ENCODE measurements around the gene FHL5. TPM values are rescaled to one million over a fixed set of nuclear protein-coding genes. Genes with fewer than 3 reads are reported as not detected.

The FHL5 gene
- total RNA-seq, 1 donor from 2014 or later, result 21.4 TPM

GRCh38 chr6:96657344-96657743, 94.4 kb downstream of the FHL5 start:
- H3K4me3 ChIP-seq, result no peak overlapping the region
- no peaks in the 10 kb centered on the region for H3K4me1 ChIP-seq
- no peaks in the 10 kb centered on the region for H3K9me3 ChIP-seq
- intact Hi-C loops (cut with DNase I), result no loop called here
- H3K27me3 ChIP-seq, result no peaks in the 10 kb centered on the region
- no peaks in the 10 kb centered on the region for H3K36me3 ChIP-seq
- H3K27ac ChIP-seq, result no peak overlapping the region
- DNase-seq (ENCODE audit: extremely low spot score in 2 of 2), result no peak
- TF ChIP-seq POLR2AphosphoS5 (IDR thresholded peaks at IDR 0.05; ENCODE audit: insufficient read depth in 1 of 2, low read depth in 1 of 2) (no peak), CTCF (IDR thresholded peaks at IDR 0.05) (no peak), POLR2A (IDR thresholded peaks at IDR 0.05) (no peak)

GRCh38 chr6:96659084-96659845, 96.3 kb downstream of the FHL5 start:
- intact Hi-C loops (cut with DNase I), result no loop called here
- Histone ChIP-seq H3K9me3 (no peaks in the 10 kb centered on the region), H3K27ac (no peak overlapping the region), H3K27me3 (no peaks in the 10 kb centered on the region), H3K36me3 (no peaks in the 10 kb centered on the region), H3K4me1 (no peaks in the 10 kb centered on the region), H3K4me3 (no peak overlapping the region)
- no peak for DNase-seq (ENCODE audit: extremely low spot score in 2 of 2)
- TF ChIP-seq POLR2A (IDR thresholded peaks at IDR 0.05), result no peak
- no peak for TF ChIP-seq CTCF (IDR thresholded peaks at IDR 0.05)
- TF ChIP-seq POLR2AphosphoS5 (IDR thresholded peaks at IDR 0.05; ENCODE audit: insufficient read depth in 1 of 2, low read depth in 1 of 2), result no peak

Small RNA genes lying within 50 kb of the gene (small RNA-seq; reads per million reads assigned to genes)
- not detected for gene RNU4-70P

Other genes starting within 250 kb of the FHL5 start
- 17.7 TPM for gene UFL1, start 41.3 kb upstream of the FHL5 start, total RNA-seq

Data from vagina (tissue), 2 donors.